ENCODE results near the gene GTSF1L. TPM values are rescaled to one million over a fixed set of nuclear protein-coding genes. Genes with fewer than 3 reads are reported as not detected.
A peak's percentile ranks its signal among the peaks of the same experiment; 100 is the strongest.

The GTSF1L gene
- total and polyA plus RNA-seq, 8 donors, result not detected

GRCh38 chr20:43691928-43692524, 34.8 kb downstream of the GTSF1L start:
- no peaks in the 10 kb centered on the region for H3K27me3 ChIP-seq
- DNase-seq (peak in 4 of 6 donors; percentile 16 to 81 (median 40)), FAIRE-seq (no peak), ATAC-seq (peak; percentile 46 to 90 (median 72))
- H3K36me3 ChIP-seq, result peaks cover 0 to 10% (median 0%) of the 10 kb centered on the region in 3 donors
- peak in 2 of 4 donors; percentile 34 to 42 for TF ChIP-seq CTCF (IDR thresholded peaks at IDR 0.05)
- H3K27ac ChIP-seq, result no peak overlapping the region
- H3K4me1 ChIP-seq, result no peaks in the 10 kb centered on the region
- intact Hi-C loops (cut with DNase I), result loop anchor here in 1 of 3 donors (5.0 kb wide), 1 partner anchor 155 kb away; no protein-coding TSS in a partner anchor
- no peaks in the 10 kb centered on the region for H3K9me3 ChIP-seq
- 79% methylated on average over 5 of the region's 5 CpGs for WGBS, 2 donors
- no peak overlapping the region for H3K4me3 ChIP-seq

GRCh38 chr20:43690943-43691598, 35.7 kb downstream of the GTSF1L start:
- no peaks in the 10 kb centered on the region for H3K9me3 ChIP-seq
- DNase-seq, result no peak
- no peak for TF ChIP-seq CTCF (IDR thresholded peaks at IDR 0.05)
- WGBS, 2 donors, result 63% methylated on average over 9 of the region's 9 CpGs
- H3K4me3 ChIP-seq, result no peak overlapping the region
- H3K27ac ChIP-seq, result no peak overlapping the region
- H3K4me1 ChIP-seq, result no peaks in the 10 kb centered on the region
- peak in 3 of 4 donors; percentile 22 to 24 (median 22) for ATAC-seq
- no peak for FAIRE-seq
- peaks cover 0 to 10% (median 0%) of the 10 kb centered on the region in 3 donors for H3K36me3 ChIP-seq
- intact Hi-C loops (cut with DNase I), result loop anchor here in 1 of 3 donors (5.0 kb wide), 1 partner anchor 154 kb away; no protein-coding TSS in a partner anchor
- H3K27me3 ChIP-seq, result no peaks in the 10 kb centered on the region

- WGBS, 2 donors, result 72 to 77% methylated on average over 4 of the region's 4 CpGs
- DNase-seq (no peak), ATAC-seq (no peak), FAIRE-seq (no peak)
- H3K9me3 ChIP-seq, result no peaks in the 10 kb centered on the region
- H3K36me3 ChIP-seq, result peaks cover 0 to 10% (median 0%) of the 10 kb centered on the region in 3 donors
- no peak overlapping the region for H3K4me3 ChIP-seq
- intact Hi-C loops (cut with DNase I), result no loop called here
- no peak for TF ChIP-seq CTCF (IDR thresholded peaks at IDR 0.05)
- H3K27me3 ChIP-seq, result no peaks in the 10 kb centered on the region
- H3K27ac ChIP-seq, result no peak overlapping the region
- H3K4me1 ChIP-seq, result no peaks in the 10 kb centered on the region
Observed at GRCh38 chr20:43689165-43689564, 37.6 kb downstream of the GTSF1L start.

GRCh38 chr20:43686820-43687219, 40.0 kb downstream of the GTSF1L start:
- DNase-seq (no peak), FAIRE-seq (no peak), ATAC-seq (no peak)
- Histone ChIP-seq H3K27ac (no peak overlapping the region), H3K9me3 (no peaks in the 10 kb centered on the region), H3K4me3 (no peak overlapping the region), H3K27me3 (no peaks in the 10 kb centered on the region), H3K4me1 (peaks cover 0 to 5% (median 0%) of the 10 kb centered on the region in 3 donors), H3K36me3 (no peaks in the 10 kb centered on the region)
- TF ChIP-seq CTCF (IDR thresholded peaks at IDR 0.05), result no peak
- intact Hi-C loops (cut with DNase I), result no loop called here
- 91 to 92% methylated on average over 13 of the region's 13 CpGs for WGBS, 2 donors

GRCh38 chr20:43682446-43682845, 44.4 kb downstream of the GTSF1L start:
- intact Hi-C loops (cut with DNase I), result no loop called here
- Histone ChIP-seq H3K36me3 (no peaks in the 10 kb centered on the region), H3K27ac (peak overlapping the region; percentile 53 to 94 (median 84)), H3K27me3 (no peaks in the 10 kb centered on the region), H3K4me1 (peaks cover 0 to 6% (median 5%) of the 10 kb centered on the region in 3 donors), H3K4me3 (peak overlapping the region in 3 of 4 donors; percentile 0 to 37 (median 34)), H3K9me3 (no peaks in the 10 kb centered on the region)
- ATAC-seq (peak; percentile 21 to 52 (median 44)), FAIRE-seq (no peak), DNase-seq (peak in 3 of 6 donors; percentile 9 to 29 (median 23))
- TF ChIP-seq CTCF (IDR thresholded peaks at IDR 0.05), result no peak
- 51 to 80% methylated on average over 9 of the region's 9 CpGs for WGBS, 2 donors

Data from pancreas (tissue), 10 donors.